GM18519 (cell line): ENCODE results near the gene TDRD6.
"Not testable (repeated sequence)": the region's sequence is repeated elsewhere in the genome, so short reads cannot be mapped to it uniquely, and the experiment has no call there.

Experiments
- ATAC-seq: cut with Tn5 transposase; IDR thresholded peaks from one replicate; pipeline ENCODE4 v1.9.1; 2021; ENCODE audit warnings: mild to moderate bottlenecking, moderate library complexity; ENCODE audit not compliant: unreplicated experiment, low FRiP score

TDRD6 gene

GRCh38 chr6:46687619-46688097, at the start of gene TDRD6:
TSS of gene TDRD6 (plus strand) at chr6:46687885. CDS start at chr6:46688129, 244 bp downstream.
- no peak for ATAC-seq

- no peak for ATAC-seq
Observed at GRCh38 chr6:46637933-46638332, 49.8 kb upstream of the TDRD6 start.

GRCh38 chr6:46638650-46639049, 49.0 kb upstream of the TDRD6 start:
- no peak for ATAC-seq

- no peak for ATAC-seq
Observed at GRCh38 chr6:46642928-46643751, 44.5 kb upstream of the TDRD6 start.

- ATAC-seq, result no peak
Observed at GRCh38 chr6:46645265-46645664, 42.4 kb upstream of the TDRD6 start.

GRCh38 chr6:46648108-46648507, 39.6 kb upstream of the TDRD6 start:
- ATAC-seq, result not testable (repeated sequence)

GRCh38 chr6:46648869-46649492, 38.7 kb upstream of the TDRD6 start:
- no peak for ATAC-seq

- ATAC-seq, result no peak
Observed at GRCh38 chr6:46651006-46651405, 36.7 kb upstream of the TDRD6 start.

- no peak for ATAC-seq
Observed at GRCh38 chr6:46651816-46652215, 35.9 kb upstream of the TDRD6 start.

GRCh38 chr6:46652232-46652602, 35.5 kb upstream of the TDRD6 start:
- ATAC-seq, result no peak

- ATAC-seq, result peak; percentile 100
Observed at GRCh38 chr6:46652603-46653438, 34.9 kb upstream of the TDRD6 start, which contains the start of the genes CYP39A1 and SLC25A27. TSS of gene CYP39A1 (minus strand) at chr6:46652818. CDS start at chr6:46652582, 236 bp downstream. TSS of gene SLC25A27 (plus strand) at chr6:46652975. CDS start at chr6:46653193, 218 bp downstream.

- no peak for ATAC-seq
Observed at GRCh38 chr6:46653439-46654195, 34.1 kb upstream of the TDRD6 start.

GRCh38 chr6:46655803-46656202, 31.9 kb upstream of the TDRD6 start:
- no peak for ATAC-seq

GRCh38 chr6:46657642-46658041, 30.0 kb upstream of the TDRD6 start:
- no peak for ATAC-seq

GRCh38 chr6:46661483-46661882, 26.2 kb upstream of the TDRD6 start:
- ATAC-seq, result no peak

- ATAC-seq, result no peak
Observed at GRCh38 chr6:46667377-46667776, 20.3 kb upstream of the TDRD6 start.

- no peak for ATAC-seq
Observed at GRCh38 chr6:46674410-46674809, 13.3 kb upstream of the TDRD6 start.

- ATAC-seq, result no peak
Observed at GRCh38 chr6:46676604-46677313, 10.9 kb upstream of the TDRD6 start.

GRCh38 chr6:46677314-46677654, 10.4 kb upstream of the TDRD6 start:
- ATAC-seq, result no peak

- no peak for ATAC-seq
Observed at GRCh38 chr6:46684771-46685170, 2.9 kb upstream of the TDRD6 start.
